Astrocyte (in vitro differentiated cells and primary cell): ENCODE measurements around the gene HHIP. TPM values are rescaled to one million over a fixed set of nuclear protein-coding genes. Genes with fewer than 3 reads are reported as not detected.

Experiments used
- DNase-seq: peaks from one replicate; pipeline ENCODE4 v3.0.0-alpha.2; 2010; ENCODE audit warnings: low read depth
- FAIRE-seq: peaks from 2 replicates; lab custom pipeline; 2011; peaks lifted over from hg19 to GRCh38; lab: Jason Lieb, UNC
- H2AFZ ChIP-seq: 2 replicates; pipeline ENCODE4 v1.6.0; 2012; ENCODE audit warnings: low read depth, low read length, inconsistent platforms
- H3K27ac ChIP-seq: 2 replicates; pipeline ENCODE4 v1.5.1; 2011; ENCODE audit warnings: low read depth, low read length, inconsistent platforms
- H3K27me3 ChIP-seq: 2 replicates; pipeline ENCODE4 v1.6.0; 2011; ENCODE audit warnings: low read length, inconsistent platforms; ENCODE audit not compliant: insufficient read depth
- H3K36me3 ChIP-seq: 2 replicates; pipeline ENCODE4 v1.5.1; 2011; ENCODE audit warnings: low read length, inconsistent platforms; ENCODE audit not compliant: insufficient read depth
- H3K4me1 ChIP-seq: 2 replicates; pipeline ENCODE4 v1.5.1; 2011; ENCODE audit warnings: low read length, inconsistent platforms; ENCODE audit not compliant: insufficient read depth
- H3K4me2 ChIP-seq: 2 replicates; pipeline ENCODE4 v1.6.0; 2012; ENCODE audit warnings: low read length, inconsistent platforms
- H3K4me3 ChIP-seq: 2 replicates; pipeline ENCODE4 v1.5.1; 2011; ENCODE audit warnings: low read depth, mild to moderate bottlenecking, low read length, inconsistent platforms; ENCODE audit not compliant: insufficient read depth
- H3K79me2 ChIP-seq: 2 replicates; pipeline ENCODE4 v1.6.0; 2012; ENCODE audit warnings: mild to moderate bottlenecking, low read length, inconsistent platforms; ENCODE audit not compliant: insufficient read depth
- H3K9ac ChIP-seq: 2 replicates; pipeline ENCODE4 v1.6.0; 2012; ENCODE audit warnings: mild to moderate bottlenecking, low read length, inconsistent platforms
- H3K9me3 ChIP-seq: 2 replicates; pipeline ENCODE4 v1.5.1; 2012; ENCODE audit warnings: low read depth, mild to moderate bottlenecking, low read length, inconsistent platforms; ENCODE audit not compliant: insufficient read depth
- H4K20me1 ChIP-seq: 2 replicates; pipeline ENCODE4 v1.6.0; 2012; ENCODE audit warnings: low read length, inconsistent platforms; ENCODE audit not compliant: insufficient read depth
- H3K27ac Mint-ChIP-seq: one replicate; pipeline ENCODE4 v1.8.0; 2021; ENCODE audit warnings: mild to moderate bottlenecking, mixed read lengths; ENCODE audit not compliant: unreplicated experiment
- H3K27me3 Mint-ChIP-seq: one replicate; pipeline ENCODE4 v1.8.0; 2021; ENCODE audit warnings: low read depth, mixed read lengths; ENCODE audit not compliant: unreplicated experiment
- H3K36me3 Mint-ChIP-seq: one replicate; pipeline ENCODE4 v1.8.0; 2021; ENCODE audit warnings: low read depth, mixed read lengths; ENCODE audit not compliant: unreplicated experiment
- H3K4me1 Mint-ChIP-seq: one replicate; pipeline ENCODE4 v1.8.0; 2021; ENCODE audit warnings: low read depth, mixed read lengths; ENCODE audit not compliant: unreplicated experiment
- H3K4me3 Mint-ChIP-seq: one replicate; pipeline ENCODE4 v1.8.0; 2021; ENCODE audit warnings: mild to moderate bottlenecking, moderate library complexity, mixed read lengths; ENCODE audit not compliant: unreplicated experiment
- H3K9me3 Mint-ChIP-seq: one replicate; pipeline ENCODE4 v1.8.0; 2021; ENCODE audit warnings: mild to moderate bottlenecking, mixed read lengths; ENCODE audit not compliant: unreplicated experiment
- EZH2 ChIP-seq: IDR thresholded peaks from 2 replicates; pipeline ENCODE4 v1.6.1; 2012; ENCODE audit warnings: mild to moderate bottlenecking, low read length, inconsistent platforms; ENCODE audit not compliant: insufficient read depth
- total RNA-seq: library from RNA; stranded (reverse); gene quantifications from 2 replicates; pipeline ENCODE4 v1.2.1, GENCODE V29; 2021
- TF ChIP-seq, protein P1 (sequence below): IDR thresholded peaks from 2 replicates; pipeline ENCODE4 v1.5.1; 2011; ENCODE audit warnings: low read depth, mild to moderate bottlenecking, inconsistent platforms, low read length, moderate library complexity; ENCODE audit not compliant: insufficient read depth

Gene HHIP
- total RNA-seq, 1 donor from 2014 or later: 4.0 TPM

DNA sequence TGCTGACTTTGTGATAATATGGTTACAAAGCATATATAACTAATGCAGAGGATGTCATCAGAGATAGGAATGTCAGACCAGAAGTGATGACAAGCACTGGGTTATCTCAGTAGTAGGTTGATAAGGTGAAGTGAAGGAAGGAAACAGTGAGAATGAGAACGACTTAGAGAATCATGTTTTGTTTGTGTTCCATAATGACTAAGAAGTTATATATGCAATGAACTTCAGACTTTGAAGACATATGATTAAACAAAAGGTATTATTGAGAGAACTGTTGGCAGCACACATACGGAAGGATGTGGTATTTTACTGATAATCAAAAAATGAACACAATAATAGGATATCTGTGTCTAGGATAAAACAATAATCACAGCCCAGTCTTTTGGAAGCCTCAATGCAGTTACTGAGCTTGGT, 18.3 kb upstream of the HHIP start:
- H3K4me2 ChIP-seq: peak overlapping the region; percentile 17
- peaks cover 9% of the 10 kb centered on the region for H3K4me1 ChIP-seq
- TF ChIP-seq EZH2: no peak
- TF ChIP-seq, protein P1, sequence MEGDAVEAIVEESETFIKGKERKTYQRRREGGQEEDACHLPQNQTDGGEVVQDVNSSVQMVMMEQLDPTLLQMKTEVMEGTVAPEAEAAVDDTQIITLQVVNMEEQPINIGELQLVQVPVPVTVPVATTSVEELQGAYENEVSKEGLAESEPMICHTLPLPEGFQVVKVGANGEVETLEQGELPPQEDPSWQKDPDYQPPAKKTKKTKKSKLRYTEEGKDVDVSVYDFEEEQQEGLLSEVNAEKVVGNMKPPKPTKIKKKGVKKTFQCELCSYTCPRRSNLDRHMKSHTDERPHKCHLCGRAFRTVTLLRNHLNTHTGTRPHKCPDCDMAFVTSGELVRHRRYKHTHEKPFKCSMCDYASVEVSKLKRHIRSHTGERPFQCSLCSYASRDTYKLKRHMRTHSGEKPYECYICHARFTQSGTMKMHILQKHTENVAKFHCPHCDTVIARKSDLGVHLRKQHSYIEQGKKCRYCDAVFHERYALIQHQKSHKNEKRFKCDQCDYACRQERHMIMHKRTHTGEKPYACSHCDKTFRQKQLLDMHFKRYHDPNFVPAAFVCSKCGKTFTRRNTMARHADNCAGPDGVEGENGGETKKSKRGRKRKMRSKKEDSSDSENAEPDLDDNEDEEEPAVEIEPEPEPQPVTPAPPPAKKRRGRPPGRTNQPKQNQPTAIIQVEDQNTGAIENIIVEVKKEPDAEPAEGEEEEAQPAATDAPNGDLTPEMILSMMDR: no peak
- Mint-ChIP-seq H3K36me3 (no peaks in the 10 kb centered on the region), H3K4me3 (no peak overlapping the region), H3K27me3 (no peaks in the 10 kb centered on the region), H3K27ac (no peak overlapping the region), H3K9me3 (no peaks in the 10 kb centered on the region), H3K4me1 (no peaks in the 10 kb centered on the region)
- DNase-seq: peak; percentile 82
- H3K9ac ChIP-seq: no peak overlapping the region
- H3K27me3 ChIP-seq: no peaks in the 10 kb centered on the region
- peak; percentile 65 for FAIRE-seq
- no peak overlapping the region for H2AFZ ChIP-seq
- H3K9me3 ChIP-seq: no peaks in the 10 kb centered on the region
- H3K36me3 ChIP-seq: no peaks in the 10 kb centered on the region
- H3K4me3 ChIP-seq: no peak overlapping the region
- H4K20me1 ChIP-seq: no peaks in the 10 kb centered on the region
- H3K27ac ChIP-seq: peak overlapping the region; percentile 53
- no peaks in the 10 kb centered on the region for H3K79me2 ChIP-seq

GRCh38 chr4:144633215-144633614, 12.7 kb upstream of the HHIP start:
- Mint-ChIP-seq H3K27me3 (no peaks in the 10 kb centered on the region), H3K27ac (no peak overlapping the region), H3K36me3 (no peaks in the 10 kb centered on the region), H3K4me3 (no peak overlapping the region), H3K4me1 (no peaks in the 10 kb centered on the region), H3K9me3 (no peaks in the 10 kb centered on the region)
- Histone ChIP-seq H3K9ac (no peak overlapping the region), H2AFZ (no peak overlapping the region), H3K4me3 (no peak overlapping the region), H3K4me2 (no peak overlapping the region), H3K27ac (no peak overlapping the region), H4K20me1 (no peaks in the 10 kb centered on the region), H3K79me2 (no peaks in the 10 kb centered on the region), H3K9me3 (no peaks in the 10 kb centered on the region), H3K4me1 (peaks cover 1% of the 10 kb centered on the region), H3K36me3 (no peaks in the 10 kb centered on the region), H3K27me3 (no peaks in the 10 kb centered on the region)
- TF ChIP-seq, protein P1: no peak
- no peak for TF ChIP-seq EZH2
- DNase-seq: no peak
- no peak for FAIRE-seq

GRCh38 chr4:144634978-144635747, 10.8 kb upstream of the HHIP start:
- H3K9ac ChIP-seq: no peak overlapping the region
- no peak for FAIRE-seq
- no peaks in the 10 kb centered on the region for H3K9me3 Mint-ChIP-seq
- no peaks in the 10 kb centered on the region for H3K4me1 ChIP-seq
- no peaks in the 10 kb centered on the region for H3K27me3 Mint-ChIP-seq
- no peak for DNase-seq
- no peaks in the 10 kb centered on the region for H4K20me1 ChIP-seq
- no peak overlapping the region for H3K27ac Mint-ChIP-seq
- no peak for TF ChIP-seq EZH2
- TF ChIP-seq, protein P1: no peak
- H3K4me3 ChIP-seq: no peak overlapping the region
- H3K4me3 Mint-ChIP-seq: no peak overlapping the region
- no peak overlapping the region for H3K27ac ChIP-seq
- H3K36me3 Mint-ChIP-seq: no peaks in the 10 kb centered on the region
- H3K4me1 Mint-ChIP-seq: no peaks in the 10 kb centered on the region
- H3K36me3 ChIP-seq: no peaks in the 10 kb centered on the region
- no peak overlapping the region for H3K4me2 ChIP-seq
- H3K79me2 ChIP-seq: no peaks in the 10 kb centered on the region
- H3K27me3 ChIP-seq: no peaks in the 10 kb centered on the region
- no peak overlapping the region for H2AFZ ChIP-seq
- H3K9me3 ChIP-seq: no peaks in the 10 kb centered on the region
